ENCODE measurements around the gene GBP5.
A peak's percentile ranks its signal among the peaks of the same experiment; 100 is the strongest.
"Not testable (repeated sequence)": the region's sequence is repeated elsewhere in the genome, so short reads cannot be mapped to it uniquely, and the experiment has no call there.

The GBP5 gene

GRCh38 chr1:89291276-89291675, 18.6 kb upstream of the GBP5 start:
- no peak overlapping the region for H3K27ac Mint-ChIP-seq
- H3K4me1 Mint-ChIP-seq (ENCODE audit: low read depth) = peaks cover 70% of the 10 kb centered on the region
- H3K9me3 Mint-ChIP-seq = peaks cover 56% of the 10 kb centered on the region
- H3K36me3 Mint-ChIP-seq (ENCODE audit: low read depth) = peaks cover 55% of the 10 kb centered on the region
- H3K4me3 Mint-ChIP-seq = no peak overlapping the region
- no peaks in the 10 kb centered on the region for H3K27me3 Mint-ChIP-seq (ENCODE audit: low read depth)

- Mint-ChIP-seq H3K27me3 (ENCODE audit: low read depth) (no peaks in the 10 kb centered on the region), H3K36me3 (ENCODE audit: low read depth) (peaks cover 53% of the 10 kb centered on the region), H3K4me1 (ENCODE audit: low read depth) (peaks cover 73% of the 10 kb centered on the region), H3K9me3 (peaks cover 53% of the 10 kb centered on the region), H3K27ac (peak overlapping the region; percentile 98), H3K4me3 (peak overlapping the region; percentile 73)
Measured at GRCh38 chr1:89288051-89288340, 15.3 kb upstream of the GBP5 start.

- H3K36me3 Mint-ChIP-seq (ENCODE audit: low read depth) = peaks cover 48% of the 10 kb centered on the region
- H3K9me3 Mint-ChIP-seq = peaks cover 47% of the 10 kb centered on the region
- H3K4me3 Mint-ChIP-seq = peak overlapping the region; percentile 73
- H3K27me3 Mint-ChIP-seq (ENCODE audit: low read depth) = no peaks in the 10 kb centered on the region
- peaks cover 70% of the 10 kb centered on the region for H3K4me1 Mint-ChIP-seq (ENCODE audit: low read depth)
- H3K27ac Mint-ChIP-seq = peak overlapping the region; percentile 98
Measured at GRCh38 chr1:89287181-89288050, 14.8 kb upstream of the GBP5 start.

- Mint-ChIP-seq H3K36me3 (ENCODE audit: low read depth) (peaks cover 44% of the 10 kb centered on the region), H3K27me3 (ENCODE audit: low read depth) (no peaks in the 10 kb centered on the region), H3K27ac (peak overlapping the region; percentile 98), H3K9me3 (peaks cover 46% of the 10 kb centered on the region), H3K4me3 (peak overlapping the region; percentile 73), H3K4me1 (ENCODE audit: low read depth) (peaks cover 74% of the 10 kb centered on the region)
Measured at GRCh38 chr1:89286549-89287180, 14.0 kb upstream of the GBP5 start.

- Mint-ChIP-seq H3K9me3 (peaks cover 42% of the 10 kb centered on the region), H3K27ac (peak overlapping the region; percentile 98), H3K4me1 (ENCODE audit: low read depth) (peaks cover 74% of the 10 kb centered on the region), H3K27me3 (ENCODE audit: low read depth) (no peaks in the 10 kb centered on the region), H3K4me3 (peak overlapping the region; percentile 52), H3K36me3 (ENCODE audit: low read depth) (peaks cover 44% of the 10 kb centered on the region)
Measured at GRCh38 chr1:89285745-89286380, 13.2 kb upstream of the GBP5 start.

- H3K4me1 Mint-ChIP-seq (ENCODE audit: low read depth) = peaks cover 75% of the 10 kb centered on the region
- peaks cover 37% of the 10 kb centered on the region for H3K36me3 Mint-ChIP-seq (ENCODE audit: low read depth)
- peaks cover 29% of the 10 kb centered on the region for H3K9me3 Mint-ChIP-seq
- H3K27ac Mint-ChIP-seq; H3K27me3 Mint-ChIP-seq (ENCODE audit: low read depth); H3K4me3 Mint-ChIP-seq: not testable (repeated sequence)
Measured at GRCh38 chr1:89284078-89284763, 11.6 kb upstream of the GBP5 start.

GRCh38 chr1:89280766-89281165, 8.1 kb upstream of the GBP5 start:
- H3K27me3 Mint-ChIP-seq (ENCODE audit: low read depth) = no peaks in the 10 kb centered on the region
- peaks cover 22% of the 10 kb centered on the region for H3K9me3 Mint-ChIP-seq
- no peak overlapping the region for H3K4me3 Mint-ChIP-seq
- peaks cover 73% of the 10 kb centered on the region for H3K4me1 Mint-ChIP-seq (ENCODE audit: low read depth)
- no peak overlapping the region for H3K27ac Mint-ChIP-seq
- peaks cover 21% of the 10 kb centered on the region for H3K36me3 Mint-ChIP-seq (ENCODE audit: low read depth)

- Mint-ChIP-seq H3K27me3 (ENCODE audit: low read depth) (no peaks in the 10 kb centered on the region), H3K27ac (peak overlapping the region; percentile 90), H3K4me1 (ENCODE audit: low read depth) (peaks cover 79% of the 10 kb centered on the region), H3K36me3 (ENCODE audit: low read depth) (peaks cover 17% of the 10 kb centered on the region), H3K9me3 (peaks cover 18% of the 10 kb centered on the region), H3K4me3 (peak overlapping the region; percentile 32)
Measured at GRCh38 chr1:89279011-89279466, 6.4 kb upstream of the GBP5 start.

GRCh38 chr1:89277725-89278124, 5.1 kb upstream of the GBP5 start:
- Mint-ChIP-seq H3K9me3 (peaks cover 18% of the 10 kb centered on the region), H3K27ac (peak overlapping the region; percentile 90), H3K27me3 (ENCODE audit: low read depth) (no peaks in the 10 kb centered on the region), H3K36me3 (ENCODE audit: low read depth) (peaks cover 18% of the 10 kb centered on the region), H3K4me1 (ENCODE audit: low read depth) (peaks cover 79% of the 10 kb centered on the region), H3K4me3 (peak overlapping the region; percentile 41)

- Mint-ChIP-seq H3K4me3 (no peak overlapping the region), H3K27me3 (ENCODE audit: low read depth) (no peaks in the 10 kb centered on the region), H3K27ac (peak overlapping the region; percentile 98)
Measured at GRCh38 chr1:89276690-89277089, 4.0 kb upstream of the GBP5 start.

GRCh38 chr1:89274411-89274857, 1.8 kb upstream of the GBP5 start:
- peak overlapping the region; percentile 98 for H3K27ac Mint-ChIP-seq
- H3K27me3 Mint-ChIP-seq (ENCODE audit: low read depth) = no peaks in the 10 kb centered on the region
- peak overlapping the region; percentile 81 for H3K4me3 Mint-ChIP-seq
- H3K36me3 Mint-ChIP-seq (ENCODE audit: low read depth) = peaks cover 40% of the 10 kb centered on the region
- H3K4me1 Mint-ChIP-seq (ENCODE audit: low read depth) = peaks cover 58% of the 10 kb centered on the region
- H3K9me3 Mint-ChIP-seq = peaks cover 11% of the 10 kb centered on the region

More at GRCh38 chr1:89276690-89277089, 4.0 kb upstream of the GBP5 start:
- Mint-ChIP-seq H3K36me3 (ENCODE audit: low read depth) (peaks cover 25% of the 10 kb centered on the region), H3K9me3 (peaks cover 13% of the 10 kb centered on the region), H3K4me1 (ENCODE audit: low read depth) (peaks cover 72% of the 10 kb centered on the region)

GRCh38 chr1:89273324-89273778, 691 bp upstream of the GBP5 start:
- Mint-ChIP-seq H3K4me1 (ENCODE audit: low read depth) (peaks cover 58% of the 10 kb centered on the region), H3K9me3 (peaks cover 11% of the 10 kb centered on the region), H3K4me3 (peak overlapping the region; percentile 99), H3K27me3 (ENCODE audit: low read depth) (no peaks in the 10 kb centered on the region), H3K27ac (peak overlapping the region; percentile 99), H3K36me3 (ENCODE audit: low read depth) (peaks cover 51% of the 10 kb centered on the region)

GRCh38 chr1:89271341-89272015, 1.2 kb downstream of the GBP5 start:
- Mint-ChIP-seq H3K36me3 (ENCODE audit: low read depth) (peaks cover 69% of the 10 kb centered on the region), H3K4me3 (peak overlapping the region; percentile 99), H3K27me3 (ENCODE audit: low read depth) (no peaks in the 10 kb centered on the region), H3K27ac (peak overlapping the region; percentile 99), H3K4me1 (ENCODE audit: low read depth) (peaks cover 57% of the 10 kb centered on the region), H3K9me3 (peaks cover 11% of the 10 kb centered on the region)

GRCh38 chr1:89270423-89270822, 2.2 kb downstream of the GBP5 start:
- peak overlapping the region; percentile 99 for H3K4me3 Mint-ChIP-seq
- peaks cover 11% of the 10 kb centered on the region for H3K9me3 Mint-ChIP-seq
- H3K27me3 Mint-ChIP-seq (ENCODE audit: low read depth) = no peaks in the 10 kb centered on the region
- peaks cover 79% of the 10 kb centered on the region for H3K36me3 Mint-ChIP-seq (ENCODE audit: low read depth)
- H3K27ac Mint-ChIP-seq = peak overlapping the region; percentile 71
- peaks cover 54% of the 10 kb centered on the region for H3K4me1 Mint-ChIP-seq (ENCODE audit: low read depth)

Measured in T-helper 1 cell treated with Interleukin-12 subunit alpha and Interleukin-12 subunit beta and Interleukin-4 antibody, amounts not matched to agents 30 μg/mL and 1 μg/mL, for 36 hours (primary cell).